ENCODE results near the gene ERGIC1. TPM values are rescaled to one million over a fixed set of nuclear protein-coding genes. Genes with fewer than 3 reads are reported as not detected.

ERGIC1 gene
- total and polyA plus RNA-seq, 10 of the 15 experiments (the other 5 are each of a cell fraction or from before 2014, with no cell fraction given) = 8.8 to 104 (median 76.3) TPM

- TF ChIP-seq SREBF1 (IDR thresholded peaks at IDR 0.05; ENCODE audit: low read length) = no peak
- TF ChIP-seq ZBTB11 (CRISPR knock-in tag; IDR thresholded peaks at IDR 0.05) = no peak
Measured at GRCh38 chr5:172858990-172859811, 25.1 kb downstream of the ERGIC1 start (continued).

GRCh38 chr5:172859966-172860365 is 25.9 kb downstream of the ERGIC1 start:
- intact Hi-C loops (cut with micrococcal nuclease; ENCODE audit: unreplicated experiment) = no loop called here
- H3K27ac ChIP-seq (ENCODE audit: control insufficient read depth, insufficient read depth) = no peak overlapping the region
- DNase-seq (ENCODE audit: low read depth, low spot score) = no peak
- H3K9me3 ChIP-seq (replicated peaks; ENCODE audit: control insufficient read depth, insufficient read depth, low read length) = no peaks in the 10 kb centered on the region
- no peak overlapping the region for H2AFZ ChIP-seq (ENCODE audit: control insufficient read depth, low read depth, low read length)
- 86% methylated on average over 4 of the region's 4 CpGs for WGBS (ENCODE audit: insufficient coverage, insufficient replicate concordance, low lambda C conversion rate, missing lambda C conversion rate)
- ChIA-PET CTCF (no interaction called here), POLR2A (interaction anchor here (1.3 kb wide), 1 partner anchor 16 kb away, joined by 3 read pairs; no protein-coding TSS in a partner anchor), SMC1A (ENCODE audit: uncharacterized antibody, unreplicated experiment) (interaction anchor here (1.3 kb wide), 1 partner anchor 74 kb away, joined by 3 read pairs; no protein-coding TSS in a partner anchor), RAD21 (ENCODE audit: unreplicated experiment) (no interaction called here)
- ATAC-seq = no peak
- H3K9ac ChIP-seq (ENCODE audit: control insufficient read depth, insufficient read depth, low read length) = no peak overlapping the region
- H4K20me1 ChIP-seq (ENCODE audit: control insufficient read depth, insufficient read depth) = no peaks in the 10 kb centered on the region
- no peaks in the 10 kb centered on the region for H3K4me1 ChIP-seq (ENCODE audit: control insufficient read depth, insufficient read depth, low read length)
- H3K36me3 ChIP-seq (ENCODE audit: control insufficient read depth in 2 of 2, insufficient read depth in 2 of 2, low read length in 1 of 2) = peaks cover 0 to 7% of the 10 kb centered on the region in 2 experiments; a peak in 3 of 4 replicates
- no peak overlapping the region for H3K4me3 ChIP-seq
- BruUV-seq (replicated peaks) = no TSS peak
- in situ Hi-C loops (cut with MboI) = no loop called here
- H3K79me2 ChIP-seq (ENCODE audit: control insufficient read depth, insufficient read depth, low read length) = no peaks in the 10 kb centered on the region; the same call in 1 of the 2 replicates
- no peaks in the 10 kb centered on the region for H3K27me3 ChIP-seq (replicated peaks in 1 of 2; ENCODE audit: control insufficient read depth in 2 of 2, insufficient read depth in 2 of 2, low read length in 1 of 2)
- FAIRE-seq = no peak
- no peak overlapping the region for H3K4me2 ChIP-seq (ENCODE audit: control insufficient read depth, insufficient read depth)
- TF ChIP-seq E2F8 (IDR thresholded peaks at IDR 0.05; ENCODE audit: low read depth, partially characterized antibody) = no peak
- no peak for TF ChIP-seq STAT3 (IDR thresholded peaks at IDR 0.05; ENCODE audit: low read depth, low read length)
- no peak for TF ChIP-seq RBBP5 (conservative IDR thresholded peaks at IDR 0.05)
- no peak for TF ChIP-seq SMAD1 (IDR thresholded peaks at IDR 0.05; ENCODE audit: low read depth, partially characterized antibody)
- TF ChIP-seq PAX5 (IDR thresholded peaks at IDR 0.05; ENCODE audit: borderline replicate concordance, low read depth, low read length) = no peak
- TF ChIP-seq ZBTB40 (IDR thresholded peaks at IDR 0.05; ENCODE audit: borderline replicate concordance) = no peak
- no peak for TF ChIP-seq STAT1 (conservative IDR thresholded peaks at IDR 0.05)
- no peak for TF ChIP-seq LARP7 (IDR thresholded peaks at IDR 0.05)
- TF ChIP-seq EZH2 (IDR thresholded peaks at IDR 0.05; ENCODE audit: borderline replicate concordance, control insufficient read depth, low read depth, low read length) = no peak
